ENCODE measurements around the gene FBN2.

The FBN2 gene

GRCh38 chr5:128304088-128304487 lies 234.0 kb downstream of the FBN2 start:
- Histone ChIP-seq H3K79me2 (ENCODE audit: insufficient read depth, low read length) (no peaks in the 10 kb centered on the region), H3K4me3 (ENCODE audit: low read depth in 1 of 2, low read length in 2 of 2) (no peak overlapping the region), H4K20me1 (ENCODE audit: insufficient read depth, low read length) (no peaks in the 10 kb centered on the region), H3K4me1 (ENCODE audit: insufficient read depth, low read length) (no peaks in the 10 kb centered on the region), H3K27ac (ENCODE audit: low read length) (no peak overlapping the region), H3K9ac (ENCODE audit: low read depth, low read length) (no peak overlapping the region), H2AFZ (ENCODE audit: low read depth, low read length) (no peak overlapping the region), H3K27me3 (ENCODE audit: insufficient read depth, low read length, poor library complexity) (no peaks in the 10 kb centered on the region), H3K36me3 (ENCODE audit: insufficient read depth, low read length) (no peaks in the 10 kb centered on the region), H3K9me3 (ENCODE audit: insufficient read depth, low read length, severe bottlenecking) (no peaks in the 10 kb centered on the region), H3K4me2 (ENCODE audit: insufficient read depth, low read length) (no peak overlapping the region)
- ATAC-seq (ENCODE audit: insufficient read depth, low read depth) (no peak), DNase-seq (no peak)
- TF ChIP-seq EZH2 (IDR thresholded peaks at IDR 0.05; ENCODE audit: borderline replicate concordance, low read depth, low read length, severe bottlenecking) (no peak), CTCF (IDR thresholded peaks at IDR 0.05; ENCODE audit: borderline replicate concordance, extremely low read depth, low read length, poor library complexity, severe bottlenecking) (no peak)

- TF ChIP-seq CTCF (IDR thresholded peaks at IDR 0.05; ENCODE audit: borderline replicate concordance, extremely low read depth, low read length, poor library complexity, severe bottlenecking), result no peak
- no peak for TF ChIP-seq EZH2 (IDR thresholded peaks at IDR 0.05; ENCODE audit: borderline replicate concordance, low read depth, low read length, severe bottlenecking)
- DNase-seq, result no peak
- Histone ChIP-seq H3K27me3 (ENCODE audit: insufficient read depth, low read length, poor library complexity) (no peaks in the 10 kb centered on the region), H4K20me1 (ENCODE audit: insufficient read depth, low read length) (no peaks in the 10 kb centered on the region), H3K27ac (ENCODE audit: low read length) (no peak overlapping the region), H2AFZ (ENCODE audit: low read depth, low read length) (no peak overlapping the region), H3K36me3 (ENCODE audit: insufficient read depth, low read length) (no peaks in the 10 kb centered on the region), H3K9me3 (ENCODE audit: insufficient read depth, low read length, severe bottlenecking) (no peaks in the 10 kb centered on the region), H3K4me2 (ENCODE audit: insufficient read depth, low read length) (no peak overlapping the region), H3K4me1 (ENCODE audit: insufficient read depth, low read length) (no peaks in the 10 kb centered on the region), H3K79me2 (ENCODE audit: insufficient read depth, low read length) (no peaks in the 10 kb centered on the region), H3K9ac (ENCODE audit: low read depth, low read length) (no peak overlapping the region), H3K4me3 (ENCODE audit: low read depth in 1 of 2, low read length in 2 of 2) (no peak overlapping the region)
- ATAC-seq (ENCODE audit: insufficient read depth, low read depth), result no peak
Measured at GRCh38 chr5:128303593-128303992, 234.5 kb downstream of the FBN2 start.

- H3K27me3 ChIP-seq (ENCODE audit: insufficient read depth, low read length, poor library complexity), result no peaks in the 10 kb centered on the region
- no peak overlapping the region for H3K4me2 ChIP-seq (ENCODE audit: insufficient read depth, low read length)
- H3K4me3 ChIP-seq (ENCODE audit: low read depth in 1 of 2, low read length in 2 of 2), result no peak overlapping the region
- H3K9me3 ChIP-seq (ENCODE audit: insufficient read depth, low read length, severe bottlenecking), result no peaks in the 10 kb centered on the region
- TF ChIP-seq CTCF (IDR thresholded peaks at IDR 0.05; ENCODE audit: borderline replicate concordance, extremely low read depth, low read length, poor library complexity, severe bottlenecking) (no peak), EZH2 (IDR thresholded peaks at IDR 0.05; ENCODE audit: borderline replicate concordance, low read depth, low read length, severe bottlenecking) (no peak)
- no peak overlapping the region for H3K9ac ChIP-seq (ENCODE audit: low read depth, low read length)
- H3K4me1 ChIP-seq (ENCODE audit: insufficient read depth, low read length), result no peaks in the 10 kb centered on the region
- no peaks in the 10 kb centered on the region for H3K36me3 ChIP-seq (ENCODE audit: insufficient read depth, low read length)
- DNase-seq (no peak), ATAC-seq (ENCODE audit: insufficient read depth, low read depth) (no peak)
- H3K27ac ChIP-seq (ENCODE audit: low read length), result no peak overlapping the region
- no peak overlapping the region for H2AFZ ChIP-seq (ENCODE audit: low read depth, low read length)
- no peaks in the 10 kb centered on the region for H4K20me1 ChIP-seq (ENCODE audit: insufficient read depth, low read length)
- H3K79me2 ChIP-seq (ENCODE audit: insufficient read depth, low read length), result no peaks in the 10 kb centered on the region
Measured at GRCh38 chr5:128300181-128300580, 237.9 kb downstream of the FBN2 start.

Data from DND-41 (cell line).